Body of pancreas (tissue), 4 donors: Measurements from ENCODE around the gene LSG1. TPM values are rescaled to one million over a fixed set of nuclear protein-coding genes. Genes with fewer than 3 reads are reported as not detected.
"Not testable (repeated sequence)": the region's sequence is repeated elsewhere in the genome, so short reads cannot be mapped to it uniquely, and the experiment has no call there.

ENCODE experiments used
- ATAC-seq: fragments of 150-250 bp; one replicate; pipeline ENCODE4 v1.9.1; 2016
- DNase-seq, 4 donors: peaks; one replicate each; pipeline ENCODE4 v3.0.0-alpha.2; 2019
- H3K27ac ChIP-seq, 4 donors: fragments of 200-600 bp; sonication (generic); 1 replicate in 3 of 4; 2 replicates in 1 of 4; pipeline versions ENCODE4 v1.5.1 to v1.6.1; 2016 to 2019; ENCODE audit warnings: mild to moderate bottlenecking in 1 of 4, mixed read lengths in 1 of 4, moderate library complexity in 1 of 4
- H3K27me3 ChIP-seq, 2 donors: fragments of 200-600 bp; sonication (generic); one replicate each; pipeline ENCODE4 v1.6.0; 2016; ENCODE audit warnings: mild to moderate bottlenecking in 1 of 2
- H3K36me3 ChIP-seq, 2 donors: fragments of 200-600 bp; sonication (generic); replicated peaks in 1 of 2; 2 replicates each; pipeline ENCODE4 v1.5.1; 2016; ENCODE audit warnings: low read depth in 2 of 2; ENCODE audit not compliant: insufficient read depth in 1 of 2
- H3K4me1 ChIP-seq: fragments of 200-600 bp; sonication (generic); one replicate; pipeline ENCODE4 v1.6.0; 2016
- H3K4me3 ChIP-seq, 2 donors: fragments of 200-600 bp; sonication (generic); 1 replicate in 1 of 2; 2 replicates in 1 of 2; pipeline ENCODE4 v1.5.1; 2016 to 2019
- H3K9me3 ChIP-seq, 3 donors: fragments of 200-600 bp; sonication (generic); 1 replicate in 2 of 3; 2 replicates in 1 of 3; pipeline ENCODE4 v1.5.1; 2016
- POLR2A ChIP-seq, 3 donors: fragments of 450-650 bp; IDR thresholded peaks; one replicate each; pipeline ENCODE4 v1.6.1; 2016; ENCODE audit warnings: antibody characterized with exemption in 3 of 3, mild to moderate bottlenecking in 2 of 3
- WGBS, 2 donors: methylation state at CpG; one replicate each; pipeline ENCODE4 v1.1.5; 2017; 5-methylcytosine and 5-hydroxymethylcytosine counted together
- intact Hi-C: fragments of 100-400 bp; cut with DNase I; formaldehyde crosslinking; loops from one replicate; pipeline ENCODE4 v1.15.1; 2023
- total RNA-seq, 2 donors: library from RNA; depleted of rRNA; stranded (reverse); fragments of >200 nt; gene quantifications; one replicate each; pipeline ENCODE4 v1.1.0, GENCODE V29; 2016
- TF ChIP-seq, protein P1 (sequence below), 7 experiments: fragments of 450-650 bp in 4 of 7; fragments of 200-600 bp in 3 of 7; sonication (generic) in 3 of 7; IDR thresholded peaks; one replicate each; pipeline ENCODE4 v1.5.1; 2016 to 2019; ENCODE audit warnings: antibody characterized with exemption in 7 of 7

LSG1 gene
- total RNA-seq, 2 donors from 2014 or later = 30.1 to 36.9 TPM

DNA sequence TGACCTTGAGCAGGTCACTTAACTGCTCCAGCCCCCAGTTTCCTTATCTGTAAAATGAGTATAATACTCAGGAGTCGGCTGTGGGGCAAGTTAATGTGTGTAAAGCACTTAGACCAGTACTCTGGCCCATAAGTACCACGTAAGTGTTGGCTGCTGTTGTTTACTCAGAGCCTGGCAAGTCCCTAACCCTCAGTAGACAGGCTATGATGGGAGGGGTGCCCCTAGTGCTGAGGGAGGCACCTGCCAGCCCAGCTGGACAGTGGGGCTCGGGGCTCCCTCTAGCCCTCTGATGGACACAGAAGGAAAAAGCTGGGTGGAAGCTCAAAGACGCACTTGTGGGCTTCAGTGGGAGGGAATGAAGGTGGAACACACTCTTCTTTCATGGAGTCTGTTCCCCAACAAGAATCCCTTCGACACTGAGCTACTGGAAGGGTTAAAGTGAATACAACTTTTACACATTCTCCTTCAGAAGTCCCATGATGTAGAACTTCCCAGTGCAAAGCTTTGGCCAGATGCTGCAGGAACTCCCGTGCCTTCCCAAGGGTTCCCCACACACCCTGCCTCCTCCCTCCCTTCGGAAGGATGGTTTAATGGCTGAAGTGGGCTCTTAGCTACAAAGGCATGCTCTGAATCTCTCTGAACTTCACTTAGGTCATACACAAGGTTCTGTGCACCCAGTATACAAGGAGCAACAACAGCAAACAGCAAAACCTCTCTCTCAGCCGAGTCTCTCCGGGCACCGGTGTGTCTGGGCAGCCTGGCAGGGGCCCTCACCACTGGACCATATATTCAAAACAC, 64.2 kb downstream of the LSG1 start:
- H3K36me3 ChIP-seq = no peaks in the 10 kb centered on the region
- TF ChIP-seq, protein P1, sequence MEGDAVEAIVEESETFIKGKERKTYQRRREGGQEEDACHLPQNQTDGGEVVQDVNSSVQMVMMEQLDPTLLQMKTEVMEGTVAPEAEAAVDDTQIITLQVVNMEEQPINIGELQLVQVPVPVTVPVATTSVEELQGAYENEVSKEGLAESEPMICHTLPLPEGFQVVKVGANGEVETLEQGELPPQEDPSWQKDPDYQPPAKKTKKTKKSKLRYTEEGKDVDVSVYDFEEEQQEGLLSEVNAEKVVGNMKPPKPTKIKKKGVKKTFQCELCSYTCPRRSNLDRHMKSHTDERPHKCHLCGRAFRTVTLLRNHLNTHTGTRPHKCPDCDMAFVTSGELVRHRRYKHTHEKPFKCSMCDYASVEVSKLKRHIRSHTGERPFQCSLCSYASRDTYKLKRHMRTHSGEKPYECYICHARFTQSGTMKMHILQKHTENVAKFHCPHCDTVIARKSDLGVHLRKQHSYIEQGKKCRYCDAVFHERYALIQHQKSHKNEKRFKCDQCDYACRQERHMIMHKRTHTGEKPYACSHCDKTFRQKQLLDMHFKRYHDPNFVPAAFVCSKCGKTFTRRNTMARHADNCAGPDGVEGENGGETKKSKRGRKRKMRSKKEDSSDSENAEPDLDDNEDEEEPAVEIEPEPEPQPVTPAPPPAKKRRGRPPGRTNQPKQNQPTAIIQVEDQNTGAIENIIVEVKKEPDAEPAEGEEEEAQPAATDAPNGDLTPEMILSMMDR (IDR thresholded peaks at IDR 0.05) = no peak
- TF ChIP-seq POLR2A (IDR thresholded peaks at IDR 0.05) = no peak
- DNase-seq = no peak
- 66% methylated on average over 5 to 10 of the region's 10 CpGs for WGBS, 2 donors
- no peak overlapping the region for H3K4me3 ChIP-seq
- H3K4me1 ChIP-seq = no peaks in the 10 kb centered on the region
- intact Hi-C loops = no loop called here
- no peaks in the 10 kb centered on the region for H3K9me3 ChIP-seq
- H3K27ac ChIP-seq = no peak overlapping the region
- ATAC-seq = no peak
- H3K27me3 ChIP-seq = no peaks in the 10 kb centered on the region

DNA sequence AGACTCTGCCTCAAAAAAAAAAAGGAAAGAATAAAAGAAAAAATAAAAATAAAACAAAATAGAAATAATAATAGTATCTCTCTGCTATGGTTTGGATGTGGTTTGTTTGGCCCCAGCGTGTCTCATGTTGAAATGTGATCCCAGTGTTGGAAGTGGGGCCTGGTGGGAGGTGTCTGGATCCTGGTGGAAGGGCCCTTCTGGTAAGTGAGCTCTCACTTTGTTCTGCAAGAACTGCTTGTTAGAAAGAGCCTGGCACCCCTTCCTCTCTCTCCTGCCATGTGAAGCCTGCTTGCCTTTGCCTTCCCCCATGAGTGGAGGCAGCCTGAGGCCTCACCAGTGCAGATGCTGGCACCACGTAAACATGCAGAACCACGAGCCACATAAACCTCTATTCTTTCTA, 65.0 kb downstream of the LSG1 start:
- DNase-seq (no peak), ATAC-seq (no peak)
- Histone ChIP-seq H3K36me3 (no peaks in the 10 kb centered on the region), H3K4me3 (no peak overlapping the region), H3K27ac (no peak overlapping the region), H3K9me3 (no peaks in the 10 kb centered on the region), H3K4me1 (no peaks in the 10 kb centered on the region), H3K27me3 (no peaks in the 10 kb centered on the region)
- intact Hi-C loops = no loop called here
- 87 to 97% methylated on average over 3 of the region's 3 CpGs for WGBS, 2 donors
- no peak for TF ChIP-seq POLR2A (IDR thresholded peaks at IDR 0.05)
- TF ChIP-seq, protein P1 (IDR thresholded peaks at IDR 0.05) = no peak

DNA sequence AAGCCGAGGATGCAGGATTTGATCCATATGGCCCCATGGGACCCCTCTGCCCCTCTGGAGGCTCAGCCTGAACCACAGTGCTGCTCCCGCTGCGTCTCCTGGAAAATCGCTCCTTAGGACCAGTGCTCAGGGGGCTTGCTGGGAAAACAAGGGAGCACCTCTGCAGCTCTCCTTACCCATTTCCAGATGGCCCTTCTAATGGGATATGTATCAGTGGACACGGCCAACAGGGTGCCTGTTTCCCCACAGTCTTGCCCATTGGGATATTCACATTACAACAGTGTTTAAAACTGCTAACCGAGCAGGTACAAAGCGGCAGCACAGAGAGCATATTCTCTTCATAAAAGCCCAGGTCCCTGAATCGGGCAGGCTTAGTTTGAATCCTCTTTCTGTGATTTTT, 65.8 kb downstream of the LSG1 start:
- Histone ChIP-seq H3K27ac (no peak overlapping the region), H3K36me3 (no peaks in the 10 kb centered on the region), H3K9me3 (no peaks in the 10 kb centered on the region), H3K27me3 (no peaks in the 10 kb centered on the region), H3K4me3 (no peak overlapping the region), H3K4me1 (no peaks in the 10 kb centered on the region)
- WGBS, 2 donors = 78 to 84% methylated on average over 4 to 8 of the region's 8 CpGs
- DNase-seq = no peak
- no peak for ATAC-seq
- intact Hi-C loops = no loop called here
- TF ChIP-seq POLR2A (IDR thresholded peaks at IDR 0.05) = no peak
- TF ChIP-seq, protein P1 (IDR thresholded peaks at IDR 0.05) = no peak

DNA sequence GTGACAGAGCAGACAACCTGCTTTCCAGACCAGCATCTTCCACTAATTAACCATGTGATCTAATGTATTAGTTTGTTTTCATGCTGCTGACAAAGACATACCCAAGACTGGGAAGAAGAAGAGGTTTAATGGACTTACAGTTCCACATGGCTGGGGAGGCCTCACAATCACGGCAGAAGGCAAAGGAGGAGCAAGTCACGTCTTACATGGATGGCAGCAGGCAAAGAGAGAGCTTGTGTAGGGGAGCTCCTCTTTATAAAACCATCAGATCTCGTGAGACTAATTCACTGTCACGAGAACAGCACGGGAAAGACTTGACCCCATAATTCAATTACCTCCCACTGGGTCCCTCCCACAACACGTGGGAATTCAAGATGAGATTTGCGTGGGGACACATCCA, 66.7 kb downstream of the LSG1 start:
- H3K36me3 ChIP-seq, H3K27me3 ChIP-seq, DNase-seq, intact Hi-C loops, H3K4me1 ChIP-seq, H3K27ac ChIP-seq, H3K4me3 ChIP-seq, H3K9me3 ChIP-seq, ATAC-seq: not testable (repeated sequence)
- WGBS, 2 donors = 80 to 88% methylated on average over 7 of the region's 7 CpGs

DNA sequence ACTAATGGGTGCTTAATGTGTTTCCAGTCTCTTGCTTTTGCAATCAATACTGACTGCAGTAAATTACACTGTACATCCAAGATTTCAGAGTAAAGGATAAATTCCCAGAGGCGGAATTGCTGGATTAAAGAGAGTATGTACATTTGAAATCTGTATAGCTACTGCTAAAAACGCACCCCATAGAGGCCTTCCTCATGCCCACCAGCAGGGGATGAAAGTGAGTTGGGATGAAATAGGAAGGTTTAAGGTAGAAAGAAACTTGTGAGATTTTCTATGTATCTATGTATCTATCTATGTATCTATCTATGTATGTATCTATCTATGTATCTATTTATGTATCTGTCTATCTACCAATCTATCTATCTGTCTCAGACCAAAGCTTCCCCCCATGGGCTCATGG, 67.2 kb downstream of the LSG1 start:
- no peak for ATAC-seq
- intact Hi-C loops = no loop called here
- H3K9me3 ChIP-seq = no peaks in the 10 kb centered on the region
- TF ChIP-seq, protein P1 (IDR thresholded peaks at IDR 0.05) = no peak
- no peak for TF ChIP-seq POLR2A (IDR thresholded peaks at IDR 0.05)
- H3K27ac ChIP-seq = no peak overlapping the region
- 76 to 85% methylated on average over 2 of the region's 2 CpGs for WGBS, 2 donors
- H3K4me1 ChIP-seq = no peaks in the 10 kb centered on the region
- no peaks in the 10 kb centered on the region for H3K27me3 ChIP-seq
- no peaks in the 10 kb centered on the region for H3K36me3 ChIP-seq
- no peak for DNase-seq
- H3K4me3 ChIP-seq = no peak overlapping the region
